HPDE6-E6E7 (cell line): ENCODE results near the gene MEOX2.

ENCODE experiments used
- DNase-seq: peaks from one replicate; pipeline ENCODE4 v3.0.0; 2011; ENCODE audit warnings: missing footprints; ENCODE audit errors: extremely low spot score

Gene MEOX2

DNA sequence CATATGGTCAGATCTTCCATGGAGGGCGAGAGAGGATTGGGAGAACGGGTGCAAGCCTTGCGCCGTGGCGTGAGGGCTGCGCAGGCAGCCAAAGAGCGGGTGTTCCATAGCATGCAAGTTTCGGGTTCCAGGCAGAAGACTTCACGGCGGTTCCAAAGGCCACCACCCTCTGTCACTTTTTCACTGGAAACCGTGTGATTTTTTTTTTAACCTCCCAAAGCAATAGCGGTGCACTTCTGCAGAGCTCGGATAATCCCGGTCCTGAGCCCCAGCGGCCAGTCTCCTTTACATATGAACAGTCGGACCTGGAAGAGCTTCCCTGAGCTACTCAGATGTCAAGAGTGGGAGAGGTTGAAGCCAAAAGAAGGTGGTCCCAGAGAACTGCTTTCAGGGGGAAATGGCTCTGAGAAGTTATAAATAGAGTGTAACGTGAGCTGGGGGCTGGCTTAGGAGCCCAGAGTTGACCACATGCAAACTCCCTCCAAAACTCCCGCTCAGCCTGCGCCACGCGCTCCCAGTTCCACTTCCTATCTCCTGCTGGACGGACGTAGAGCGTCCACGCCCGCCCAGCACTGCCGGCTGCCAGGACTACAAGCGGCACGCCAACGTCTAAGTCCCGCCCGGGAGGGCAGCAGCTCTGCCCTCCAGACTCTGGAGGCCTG lies at the start of gene MEOX2:
Gene MEOX2 (minus strand): TSS at position 389 of the 662 bp plus-strand sequence. CDS start 281 bp downstream, at position 108.
- DNase-seq: no peak

DNA sequence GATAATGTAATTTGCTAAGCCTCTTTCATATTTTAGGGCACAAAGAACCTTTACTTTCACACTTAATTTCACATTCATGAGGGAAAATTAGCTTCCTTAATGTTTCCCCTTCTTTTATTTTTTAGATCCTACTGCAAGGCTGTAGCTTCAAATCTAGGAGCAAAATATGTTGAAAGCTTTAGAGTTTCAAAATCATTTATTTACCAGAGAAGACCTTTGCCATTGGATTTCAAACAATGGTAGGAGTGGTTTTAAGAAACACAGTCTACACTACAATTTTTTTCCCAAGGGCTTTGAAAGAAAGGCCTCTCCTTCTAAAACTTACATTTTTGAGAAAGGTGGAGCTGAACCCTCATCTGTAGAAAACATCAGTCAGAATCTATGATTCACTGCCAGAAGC lies 43.3 kb upstream of the MEOX2 start:
- no peak for DNase-seq

DNA sequence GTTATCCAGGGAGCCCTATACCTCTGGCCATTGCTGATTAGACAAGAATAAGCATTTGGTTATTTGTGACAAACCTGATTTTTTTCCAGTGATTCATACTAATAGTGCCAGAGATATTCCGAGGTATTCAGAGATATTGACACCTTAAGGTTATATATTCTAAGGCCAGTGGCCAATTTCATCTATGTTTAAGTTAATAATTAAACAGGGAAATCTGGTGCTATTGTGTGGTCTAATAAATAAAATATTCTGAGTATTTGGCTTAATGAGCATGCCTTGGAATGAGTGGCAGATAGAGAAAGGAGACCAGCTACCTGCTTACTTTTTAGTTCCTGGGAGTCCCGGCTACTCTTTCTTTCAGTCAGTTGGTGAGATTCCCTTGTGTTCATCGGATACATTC lies 38.6 kb upstream of the MEOX2 start:
- DNase-seq: no peak

DNA sequence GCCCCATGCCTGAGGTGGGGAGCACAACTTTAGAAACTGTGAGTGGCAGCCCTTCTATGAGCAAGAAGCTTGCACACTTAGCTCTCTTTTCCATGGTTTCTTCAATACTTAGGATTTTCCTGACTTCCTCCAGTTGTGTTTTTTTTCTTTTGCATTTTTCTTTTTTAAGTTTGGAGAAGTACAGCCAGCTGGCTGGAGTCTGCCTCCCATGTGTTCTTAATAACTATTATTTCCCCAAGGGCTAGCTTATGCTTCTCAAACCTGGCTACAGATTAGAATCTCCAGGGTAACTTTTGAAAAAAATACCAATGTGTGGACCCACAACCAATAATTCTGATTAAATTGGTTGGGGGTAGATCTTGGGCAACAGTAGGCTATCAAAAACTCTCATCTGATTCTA lies 37.4 kb upstream of the MEOX2 start:
- DNase-seq: no peak

DNA sequence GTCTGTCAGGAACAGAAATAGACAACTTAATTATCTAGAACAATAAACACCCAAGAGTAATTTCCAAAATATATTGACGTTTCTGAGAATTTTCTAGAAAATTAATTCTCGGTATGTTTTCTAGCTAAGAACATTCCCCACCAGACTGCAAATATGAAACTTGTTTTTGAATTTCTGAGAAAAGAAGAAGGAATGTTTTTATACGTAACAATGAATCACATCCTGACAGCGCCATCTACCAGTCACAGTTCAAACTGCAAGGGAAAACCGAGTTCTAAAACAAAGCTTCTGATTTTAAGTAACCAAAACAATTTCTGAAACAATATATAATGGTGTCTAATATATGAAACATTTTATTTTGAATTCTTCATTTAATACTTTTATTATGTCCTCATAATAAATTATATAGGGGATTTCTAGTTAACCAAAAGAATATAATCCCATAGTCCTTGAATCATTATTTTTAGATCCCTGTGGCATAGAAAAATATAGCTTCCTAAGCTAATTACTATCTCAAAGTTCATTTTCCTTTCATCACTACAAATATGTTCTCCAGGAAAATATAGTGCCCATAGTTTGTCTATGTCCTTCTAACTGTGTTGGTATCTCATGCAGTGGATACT lies 34.5 kb upstream of the MEOX2 start:
- no peak for DNase-seq

DNA sequence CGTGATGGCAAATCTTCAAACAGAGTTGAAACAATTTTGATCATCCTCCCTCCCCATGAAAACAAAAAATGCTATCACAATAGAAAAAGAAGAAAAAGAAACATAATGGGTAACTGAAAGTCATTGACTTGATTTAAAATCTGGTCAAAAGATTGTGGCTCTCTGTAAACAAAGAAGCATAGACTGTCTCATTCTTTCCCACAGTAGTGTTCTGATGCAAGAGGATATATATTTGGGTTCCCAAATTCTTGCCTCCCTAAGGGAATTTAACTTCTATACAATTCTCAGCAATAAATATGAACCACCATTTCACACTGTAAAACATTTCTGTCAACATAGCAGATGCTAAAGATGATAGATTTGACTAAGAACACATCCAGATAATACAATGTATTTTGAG lies 32.8 kb upstream of the MEOX2 start:
- DNase-seq: no peak

DNA sequence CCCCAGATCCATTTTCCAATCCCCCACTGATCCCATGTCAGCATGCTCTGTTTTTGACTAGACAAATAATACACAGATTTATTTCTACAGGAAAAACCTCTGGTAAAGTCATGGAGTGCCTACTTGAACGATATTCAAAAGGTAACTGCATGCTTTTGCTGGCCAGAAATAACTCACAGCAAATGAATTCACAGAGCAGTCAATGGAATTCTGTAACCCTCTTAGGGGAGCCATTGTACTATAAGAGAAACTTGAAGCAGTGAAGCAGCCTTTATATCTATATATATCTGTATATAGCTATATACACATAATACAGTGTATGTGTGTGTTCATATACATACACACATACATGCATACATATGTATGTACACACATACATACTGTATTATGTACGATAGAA lies 29.0 kb upstream of the MEOX2 start:
- no peak for DNase-seq

DNA sequence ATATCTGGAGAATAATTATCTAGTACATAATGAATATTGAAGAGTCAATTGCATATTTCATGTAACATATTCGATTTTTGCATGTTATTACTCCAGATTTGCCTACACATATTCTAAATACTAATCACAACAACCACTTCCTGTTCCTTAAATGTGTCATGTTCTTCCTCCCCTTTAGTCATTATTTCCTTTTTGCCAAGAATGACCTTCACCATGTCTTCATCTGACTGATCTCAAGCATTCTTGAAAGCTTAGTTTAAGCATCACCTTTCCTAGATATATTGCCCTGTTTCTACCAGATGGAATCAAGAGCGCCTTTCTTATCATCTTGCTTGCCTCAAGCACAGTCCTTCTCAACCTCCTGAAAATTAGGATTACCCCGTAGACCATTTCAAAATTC lies 23.5 kb upstream of the MEOX2 start:
- DNase-seq: no peak

DNA sequence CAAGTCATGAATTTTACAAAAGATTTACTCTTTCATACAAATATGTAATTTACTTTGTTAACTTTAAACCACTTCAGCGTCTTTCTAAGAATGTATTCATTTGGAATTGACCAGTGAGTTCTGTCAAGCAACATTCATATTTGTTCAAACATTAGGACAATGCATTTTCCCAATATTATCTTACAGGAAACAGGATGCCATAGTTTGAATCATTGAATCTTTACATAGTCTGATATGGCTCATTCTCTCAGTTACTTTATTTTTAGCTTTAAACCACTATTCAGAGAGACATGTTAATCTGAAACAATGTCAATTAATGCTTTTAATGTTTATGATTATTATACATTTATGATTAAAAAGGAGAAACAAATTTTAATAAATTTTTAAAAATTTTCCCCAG lies 21.1 kb upstream of the MEOX2 start:
- no peak for DNase-seq

DNA sequence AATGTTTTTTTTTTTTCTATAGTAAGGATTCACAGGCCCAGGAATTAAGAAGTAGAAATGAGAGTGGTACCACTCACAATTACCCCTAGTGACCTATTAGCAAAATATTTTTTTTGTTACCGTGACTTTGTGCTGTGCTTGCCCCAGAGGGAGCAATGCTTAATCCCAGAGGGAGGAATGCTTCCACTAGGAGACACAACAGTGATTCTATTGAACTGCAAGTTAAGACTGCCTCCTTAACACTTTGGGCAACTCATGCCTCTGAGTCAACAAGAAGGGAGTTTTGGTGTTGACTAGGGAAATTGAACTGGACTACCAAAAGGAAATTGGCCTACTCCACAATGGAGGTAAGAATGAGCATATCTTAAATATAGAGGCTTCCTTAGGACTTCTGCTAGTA lies 17.2 kb upstream of the MEOX2 start:
- no peak for DNase-seq

DNA sequence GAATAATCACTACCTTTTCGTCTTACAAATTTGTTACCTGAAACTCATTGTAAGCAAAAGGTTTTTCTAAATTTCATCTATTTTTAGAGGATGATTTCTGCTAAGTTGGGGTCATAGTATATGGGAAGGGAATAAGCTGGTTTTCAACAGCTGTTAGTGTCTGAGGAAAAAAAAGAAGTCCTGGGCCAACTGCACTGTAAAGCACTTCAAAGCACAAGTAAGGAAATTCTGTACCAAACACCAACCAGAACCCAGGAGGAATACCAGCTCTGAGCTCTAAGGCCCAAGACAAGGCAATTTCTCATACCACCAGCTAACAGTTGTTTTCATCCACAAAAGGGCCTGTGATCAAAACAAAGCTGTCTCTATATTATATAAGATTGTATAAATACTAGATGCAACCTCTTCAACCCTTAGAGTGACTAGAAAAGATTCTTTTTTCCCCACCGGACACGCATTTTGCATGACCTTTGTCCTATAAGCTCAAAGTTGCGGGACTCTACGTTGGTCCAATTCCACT lies 6.1 kb upstream of the MEOX2 start:
- no peak for DNase-seq

DNA sequence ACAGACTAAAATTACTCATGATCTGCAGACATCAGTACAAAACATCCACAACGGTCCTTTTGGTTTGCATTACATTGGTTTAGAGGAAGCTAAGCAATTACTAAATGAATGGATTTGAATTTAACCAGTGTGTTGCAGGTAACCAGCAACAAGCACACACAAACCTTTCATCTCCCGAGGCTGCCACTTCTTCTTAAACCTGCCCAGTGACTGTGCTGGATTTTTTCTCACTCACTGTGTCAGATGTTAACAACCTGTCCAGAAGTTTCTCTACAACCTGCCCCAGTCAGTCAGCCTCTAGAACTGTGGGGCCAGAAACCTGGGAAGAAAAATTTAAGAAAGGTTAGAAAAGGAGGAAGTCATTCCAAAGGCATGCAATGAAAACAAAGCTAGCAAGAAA lies 2.4 kb upstream of the MEOX2 start:
- DNase-seq: no peak

DNA sequence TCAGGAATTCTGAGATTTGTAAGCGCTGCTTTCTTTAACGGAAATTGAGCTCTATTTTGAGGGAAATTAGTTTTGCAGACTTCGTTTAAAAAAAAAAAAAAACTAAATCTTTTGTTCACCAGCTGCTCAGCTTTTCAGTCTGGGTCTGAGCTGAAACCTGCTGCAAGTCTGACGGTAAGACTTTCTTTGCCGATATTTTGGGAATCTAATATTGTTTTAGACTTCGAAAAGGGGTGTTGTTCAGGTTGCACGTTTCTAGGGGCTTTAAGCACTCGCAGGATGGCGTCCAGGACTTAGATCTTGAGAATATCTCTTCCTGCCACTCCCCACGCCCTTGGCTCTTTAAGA lies 1.8 kb upstream of the MEOX2 start:
- no peak for DNase-seq

DNA sequence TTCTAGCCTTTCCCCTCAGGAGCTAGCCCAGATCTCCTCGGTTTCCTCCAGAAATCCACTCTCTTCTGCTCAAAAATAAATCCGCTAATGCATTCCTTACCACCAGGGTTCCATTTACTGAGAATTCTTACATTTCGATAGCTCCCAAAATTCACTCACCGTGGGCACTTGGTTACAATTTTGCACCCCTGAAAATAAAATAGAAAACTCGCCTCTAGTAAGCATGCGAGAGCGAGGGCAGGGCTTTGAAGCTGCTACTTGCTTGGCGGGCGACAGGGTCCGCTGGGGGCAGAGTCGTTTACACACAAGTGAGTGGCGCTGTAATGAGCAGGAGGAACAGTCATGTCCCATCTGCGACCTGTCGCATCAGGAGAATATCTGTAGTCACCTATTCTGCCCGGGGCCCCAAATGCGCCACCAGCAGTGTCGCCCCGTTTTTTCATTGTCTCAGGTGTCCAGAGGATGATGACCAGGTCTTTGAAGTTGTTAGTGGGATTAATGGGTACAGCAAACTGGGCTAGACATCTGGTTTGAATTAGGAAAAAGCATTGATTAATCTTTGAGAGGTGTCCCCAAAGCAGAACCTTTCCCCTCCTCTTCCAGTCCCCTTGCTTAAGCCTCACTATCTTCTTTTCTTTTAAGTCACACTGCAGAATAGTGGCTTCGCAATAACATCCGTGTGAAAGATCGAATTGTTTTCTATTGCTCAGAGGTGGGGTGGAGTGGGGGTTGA lies 1.2 kb upstream of the MEOX2 start:
- no peak for DNase-seq

DNA sequence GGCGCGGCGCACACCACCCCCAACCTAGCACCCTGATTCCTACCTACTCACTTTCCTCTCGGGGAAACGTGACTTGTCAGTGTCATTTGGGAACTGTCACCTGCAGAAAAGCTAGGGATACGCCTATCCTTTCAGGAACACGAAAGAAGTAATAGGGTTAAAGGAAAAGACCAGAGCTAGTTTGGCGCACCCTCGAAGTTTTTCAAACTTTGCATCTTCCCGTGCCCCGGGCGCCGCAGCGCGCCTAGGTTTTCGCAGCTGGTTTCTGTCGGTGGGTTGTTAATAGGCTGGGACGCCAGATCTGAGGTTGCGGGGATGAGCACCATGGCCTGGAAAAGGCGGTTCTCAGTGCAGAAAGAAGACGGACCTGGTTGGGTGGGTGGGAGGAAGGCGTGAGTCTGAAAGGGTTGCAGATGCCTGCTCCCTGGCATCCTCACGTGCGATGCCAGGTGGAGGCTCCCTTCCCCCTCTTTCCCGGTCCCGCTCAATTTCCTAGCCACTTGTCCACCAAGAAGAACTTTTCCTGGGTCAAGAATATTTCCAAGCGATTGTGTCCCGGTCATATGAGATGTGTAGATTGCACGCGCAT lies 568 bp upstream of the MEOX2 start:
- no peak for DNase-seq

DNA sequence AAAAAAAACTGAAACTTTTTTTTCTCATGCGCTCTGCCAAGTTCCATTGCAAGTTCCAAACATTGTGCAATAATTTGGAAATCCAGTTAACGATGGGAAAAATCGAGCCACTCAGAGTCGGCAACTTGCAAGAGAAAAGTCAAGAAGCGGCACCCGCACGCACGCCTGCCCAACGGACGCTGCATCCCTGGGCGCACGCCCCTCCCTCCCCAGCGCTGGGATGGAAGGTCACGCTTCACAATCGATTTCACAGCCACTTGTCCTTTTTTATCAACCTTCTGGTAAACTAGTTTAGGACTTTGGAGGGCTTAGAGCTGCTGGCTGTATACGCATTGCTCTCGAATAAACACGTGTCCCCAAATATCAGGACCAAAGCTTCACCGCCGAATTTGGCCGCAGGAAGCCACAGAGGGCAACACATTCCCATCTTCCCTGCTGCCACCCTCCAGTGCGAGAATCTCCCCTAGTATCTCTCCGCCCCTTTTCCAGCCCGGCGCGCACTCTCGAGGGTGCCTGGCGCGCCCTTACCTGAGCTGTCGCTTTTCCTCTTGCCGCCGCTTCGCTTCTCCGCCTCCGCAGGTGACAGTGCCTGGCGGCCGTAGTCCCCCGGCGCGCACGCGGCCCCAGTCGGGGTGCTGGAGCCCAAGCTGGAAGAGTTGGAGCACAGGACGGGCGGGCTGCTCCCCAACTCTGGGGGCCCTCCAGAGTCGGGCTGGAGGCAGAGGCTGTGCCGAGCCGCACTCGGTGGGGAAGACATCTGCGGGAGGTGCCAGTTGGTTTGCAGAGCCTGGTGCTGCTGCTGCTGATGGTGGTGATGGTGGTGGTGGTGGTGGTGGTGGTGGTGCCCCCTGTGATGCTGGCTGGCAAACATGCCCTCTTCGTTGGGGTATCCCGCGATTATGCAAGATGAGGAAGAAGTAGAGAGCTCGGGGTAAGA lies 857 bp downstream of the MEOX2 start:
- DNase-seq: no peak

DNA sequence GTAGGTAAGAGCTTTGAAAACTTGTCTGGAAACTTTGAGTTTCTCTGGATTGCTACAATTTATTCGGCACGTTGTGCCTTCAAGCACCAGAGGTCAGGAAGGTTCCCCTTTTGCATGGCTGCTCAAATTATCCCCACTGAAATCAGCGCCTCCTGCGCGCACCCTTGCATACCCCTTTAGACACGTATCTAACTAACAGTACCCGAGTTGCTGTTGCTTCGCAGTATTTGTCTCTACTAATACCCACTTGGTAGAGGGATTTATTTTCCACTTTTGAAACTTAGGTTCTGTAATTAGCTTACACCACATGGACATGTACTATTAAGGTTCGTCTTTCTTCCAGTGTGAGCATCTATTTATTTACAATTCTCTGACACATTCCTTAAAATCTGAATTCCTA lies 1.6 kb downstream of the MEOX2 start:
- no peak for DNase-seq

DNA sequence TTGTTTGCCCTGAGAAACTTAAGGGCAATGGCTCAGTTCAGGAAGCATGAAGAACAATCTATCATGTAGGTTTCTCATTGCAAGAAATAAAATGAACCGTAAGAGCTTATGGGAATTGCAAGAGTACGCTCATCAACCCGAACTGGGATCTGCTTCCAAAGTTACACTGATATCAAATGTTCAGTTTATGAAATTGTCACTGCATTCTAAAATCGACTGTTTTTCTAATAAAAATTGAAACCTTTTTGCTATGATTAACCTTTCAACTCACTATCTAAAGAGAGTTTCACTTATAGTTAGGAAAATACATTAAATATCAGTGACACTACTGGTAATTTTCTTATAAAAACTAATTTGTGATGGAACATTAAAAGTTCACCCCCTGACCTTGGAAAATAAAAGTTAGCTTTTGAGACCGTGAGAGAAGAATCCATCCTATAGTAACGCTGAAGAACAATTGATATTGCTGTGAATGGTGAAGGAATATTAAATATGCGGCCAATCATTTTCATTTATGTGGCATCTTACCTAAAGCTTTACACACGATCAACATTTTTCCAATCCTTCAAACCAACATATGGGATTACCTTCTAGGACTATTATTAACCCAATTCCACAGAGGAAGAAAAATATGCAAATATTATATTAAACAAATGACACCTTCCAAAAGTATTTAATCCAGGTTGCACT lies 2.2 kb downstream of the MEOX2 start:
- DNase-seq: no peak

DNA sequence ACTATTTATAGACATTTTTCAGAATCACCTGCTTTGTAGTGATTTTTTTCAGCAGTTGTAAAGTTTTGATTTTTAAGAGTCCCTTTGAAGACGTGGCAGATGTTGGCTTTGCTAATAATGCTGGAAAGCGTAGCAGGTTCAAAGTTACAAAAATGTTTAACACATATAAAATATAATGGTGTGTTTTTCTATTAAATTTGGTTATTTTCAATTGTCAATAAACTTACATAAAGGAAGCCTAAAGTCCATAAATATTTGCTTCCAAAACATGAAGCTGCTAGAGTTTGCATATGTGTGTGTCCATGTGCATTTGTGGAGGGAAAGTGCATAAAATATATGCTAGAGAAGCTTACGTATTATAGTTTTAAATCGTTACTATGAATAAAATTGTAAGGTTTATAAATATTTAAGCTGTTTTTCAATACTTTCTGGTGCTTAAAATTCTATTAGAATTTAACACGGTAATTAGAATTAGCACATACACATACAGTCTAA lies 3.7 kb downstream of the MEOX2 start:
- no peak for DNase-seq

DNA sequence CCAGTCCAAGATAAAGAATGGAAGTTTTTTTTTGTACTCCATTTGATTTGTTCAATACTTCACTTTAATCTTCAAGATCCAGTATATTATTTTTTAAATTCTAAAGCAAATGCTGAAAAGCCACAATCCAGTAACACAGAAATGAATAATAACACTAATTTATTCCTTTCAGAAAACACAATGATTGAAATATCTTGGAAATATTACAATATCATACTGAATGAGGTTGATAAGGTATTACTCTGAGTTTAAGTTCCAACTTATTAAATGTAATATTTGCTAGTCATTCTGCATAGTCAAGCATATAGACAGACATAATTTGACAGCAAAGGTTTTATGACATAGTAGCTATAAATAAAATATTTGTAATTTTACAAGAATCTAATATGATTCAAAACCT lies 4.4 kb downstream of the MEOX2 start:
- DNase-seq: no peak

DNA sequence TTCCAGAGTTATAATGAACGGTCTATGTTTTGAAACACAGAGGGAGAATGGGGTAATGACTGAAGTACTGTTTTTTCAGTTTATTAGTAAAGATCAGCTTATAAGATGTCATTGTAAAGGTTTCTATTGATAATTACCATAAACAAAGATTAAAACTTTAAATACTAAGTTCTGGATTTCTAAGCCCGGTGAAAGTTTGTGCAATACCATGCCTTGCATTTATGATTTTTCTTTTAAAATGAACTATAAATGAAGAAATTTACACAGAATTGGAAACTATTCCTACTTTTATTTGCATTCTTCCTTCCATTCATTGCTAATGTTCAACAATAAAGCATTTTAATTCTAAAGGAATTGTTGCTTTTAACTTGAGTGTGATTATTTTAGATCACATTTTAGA lies 4.9 kb downstream of the MEOX2 start:
- no peak for DNase-seq
